NCI-H1694 (cell line): ENCODE measurements around the gene RPL7A.
"Not testable (repeated sequence)": the region's sequence is repeated elsewhere in the genome, so short reads cannot be mapped to it uniquely, and the experiment has no call there.

ENCODE experiments used
- DNase-seq: peaks from one replicate; lab custom pipeline; 2025; lab: John Stamatoyannopoulos, UW

RPL7A gene

DNA sequence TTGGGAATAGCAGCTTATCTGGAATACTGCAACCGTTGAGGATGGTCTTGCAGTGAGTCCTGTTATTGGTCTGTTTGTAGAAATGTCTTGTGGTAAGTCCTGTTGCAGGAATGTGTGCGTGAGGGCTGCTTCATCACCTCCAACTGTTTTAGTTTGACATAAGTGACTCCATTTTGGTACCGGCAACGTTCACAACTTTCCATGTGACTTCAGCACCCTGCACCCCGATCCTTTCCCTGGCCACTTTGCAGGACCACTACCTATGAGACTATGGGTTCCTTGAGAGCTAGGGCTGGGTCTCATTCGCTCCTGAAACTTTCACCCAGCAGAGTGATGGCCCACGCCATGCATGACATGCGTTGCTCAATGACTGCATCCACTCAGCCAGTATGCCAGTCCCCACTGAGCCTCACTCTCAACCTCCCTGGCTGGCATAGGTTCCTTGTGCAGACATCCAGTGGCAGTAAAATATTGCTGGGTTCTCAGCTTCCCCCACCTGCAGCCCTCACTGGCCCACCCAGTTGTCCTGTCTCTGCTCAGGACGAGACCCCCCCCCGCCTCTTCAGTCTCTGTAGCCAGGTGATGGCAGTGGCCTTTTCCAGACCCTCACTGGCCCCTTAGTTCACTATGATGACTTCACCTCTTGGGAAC is 20.1 kb upstream of the RPL7A start:
- no peak for DNase-seq

GRCh38 chr9:133329306-133330156 is 18.5 kb upstream of the RPL7A start:
- not testable (repeated sequence) for DNase-seq

- no peak for DNase-seq
These were observed 16.8 kb upstream of the RPL7A start for GRCh38 chr9:133331221-133331620.

- no peak for DNase-seq
These were observed 16.2 kb upstream of the RPL7A start for GRCh38 chr9:133331641-133332380.

- no peak for DNase-seq
These were observed 15.7 kb upstream of the RPL7A start for GRCh38 chr9:133332381-133332730.

DNA sequence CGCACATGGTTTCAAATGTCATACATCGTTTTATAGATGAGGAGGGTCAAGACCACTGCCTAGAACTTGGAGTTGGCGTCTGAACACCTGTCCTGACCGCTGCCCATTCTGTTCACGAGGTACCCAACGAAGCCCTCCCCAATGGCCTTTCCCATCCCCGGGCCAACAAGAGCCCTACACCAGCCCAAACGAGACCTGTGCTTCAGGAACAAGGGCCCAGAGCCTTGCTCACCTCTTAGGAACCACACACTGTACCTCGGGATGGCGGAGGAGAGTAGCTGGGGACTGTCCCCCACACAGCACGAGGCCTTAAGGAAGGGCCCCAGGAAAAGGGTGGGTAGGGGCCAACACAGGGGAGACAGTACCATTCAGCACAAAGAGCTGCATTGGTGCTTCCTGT is 15.0 kb upstream of the RPL7A start:
- DNase-seq = no peak

DNA sequence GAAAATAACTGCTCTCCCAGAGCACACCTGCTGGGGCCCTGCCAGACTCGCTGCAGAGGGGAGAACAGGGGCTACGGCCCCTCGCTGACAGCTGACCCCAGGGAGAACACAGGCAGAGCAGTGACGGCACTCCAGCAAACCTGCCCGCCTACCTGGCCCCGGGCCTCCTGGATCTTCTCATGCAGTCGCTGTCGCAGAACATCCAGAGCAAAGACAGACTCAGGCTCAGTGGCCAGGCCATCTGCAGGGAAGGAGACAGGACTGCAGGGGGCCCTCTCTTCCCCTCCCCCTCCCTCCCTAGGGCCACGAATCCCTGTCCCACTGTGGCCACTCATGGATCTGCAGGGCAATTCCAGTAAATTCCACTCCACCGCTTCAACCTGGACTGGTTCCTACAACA is 14.5 kb upstream of the RPL7A start:
- DNase-seq = no peak

DNA sequence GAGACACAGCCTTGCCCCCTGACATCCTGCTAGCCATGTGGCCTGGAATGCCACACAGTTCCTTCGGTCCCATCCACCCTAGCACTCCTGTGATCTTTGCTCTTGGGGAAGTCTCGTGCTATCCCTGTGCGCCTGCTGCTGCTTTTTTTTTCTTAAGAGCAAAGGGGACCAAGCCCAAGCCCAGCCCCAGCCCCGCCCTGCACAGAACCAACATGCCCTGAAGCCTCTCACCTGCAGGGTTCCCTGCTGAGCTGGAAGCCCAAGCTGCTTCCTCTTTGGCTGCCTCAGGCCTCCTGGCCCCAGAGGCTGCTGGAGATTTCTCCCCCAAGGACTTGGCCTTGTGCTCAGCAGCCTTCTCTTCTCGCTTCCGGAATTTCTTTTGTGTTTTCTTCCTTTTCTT is 13.9 kb upstream of the RPL7A start:
- no peak for DNase-seq

- DNase-seq = not testable (repeated sequence)
These were observed 13.1 kb upstream of the RPL7A start for GRCh38 chr9:133334888-133335287.

DNA sequence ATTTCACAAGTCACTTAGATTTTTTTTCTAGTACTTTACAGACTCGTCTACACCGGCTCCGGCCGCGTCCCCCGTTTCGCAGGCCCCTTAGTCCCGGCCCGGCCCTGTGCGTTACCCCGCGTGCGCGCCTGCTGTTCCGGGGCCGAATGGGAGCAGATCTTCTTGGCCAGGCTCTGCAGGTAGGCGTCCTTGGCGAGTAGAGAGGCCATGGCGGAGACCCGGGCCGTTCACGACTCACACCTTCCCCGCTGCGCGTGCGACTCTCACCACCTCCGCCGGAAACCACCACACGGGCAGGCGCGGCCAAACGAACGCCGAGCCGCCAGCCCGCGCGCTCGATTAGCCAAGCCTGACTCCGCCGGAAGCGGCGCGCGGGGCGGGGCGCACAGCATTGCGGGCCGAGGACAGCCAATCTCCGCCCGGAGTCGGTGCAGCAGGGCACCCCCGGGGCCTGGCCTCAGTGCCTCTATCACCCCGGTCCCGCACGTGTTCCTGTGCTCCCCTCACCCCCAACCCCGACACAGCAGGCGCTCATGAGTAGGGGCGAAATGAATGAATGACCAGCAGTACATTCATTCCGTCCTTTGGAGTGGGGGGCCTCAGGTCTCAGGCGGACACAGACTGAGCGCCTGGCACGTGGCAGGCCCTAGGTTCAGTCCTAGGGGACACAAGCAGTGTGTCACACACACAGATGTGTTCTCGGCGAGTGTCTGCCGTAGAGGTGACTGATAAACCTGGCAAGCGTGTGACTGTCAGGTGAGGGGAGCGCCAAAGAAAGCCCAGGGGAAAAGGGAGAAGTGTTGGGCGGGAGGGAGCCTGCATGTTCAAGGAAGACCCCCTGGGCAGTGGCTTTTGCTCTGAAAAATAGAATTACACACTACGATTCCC is 11.8 kb upstream of the RPL7A start, which contains the start of gene SURF6:
Gene SURF6, minus strand, starts transcription at position 265 of the 888 bp plus-strand sequence. Its CDS starts 56 bp downstream, at position 209.
- peak; percentile 77 for DNase-seq

- DNase-seq = no peak
These were observed 8.4 kb upstream of the RPL7A start for GRCh38 chr9:133339641-133340040.

GRCh38 chr9:133340256-133340655 is 7.8 kb upstream of the RPL7A start:
- no peak for DNase-seq

DNA sequence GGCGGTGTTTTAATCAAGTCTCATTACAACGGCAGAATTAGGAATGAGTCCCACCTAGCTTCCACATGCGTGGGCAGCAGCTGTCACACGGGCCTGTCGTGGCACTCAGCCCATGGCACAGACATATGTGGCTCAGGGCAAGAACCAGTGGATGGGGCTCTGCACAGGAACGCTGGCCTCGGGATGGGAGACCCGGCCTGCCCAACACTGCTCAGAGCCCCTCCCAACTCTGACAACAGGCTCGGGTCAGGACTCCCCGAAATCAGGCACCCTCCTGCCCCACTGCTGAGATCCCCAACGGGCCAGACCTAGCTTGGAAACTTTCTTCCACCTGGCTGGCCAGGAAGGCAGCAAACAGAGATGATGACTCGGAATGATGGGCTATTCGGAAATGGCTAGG is 7.1 kb upstream of the RPL7A start:
- DNase-seq = no peak

DNA sequence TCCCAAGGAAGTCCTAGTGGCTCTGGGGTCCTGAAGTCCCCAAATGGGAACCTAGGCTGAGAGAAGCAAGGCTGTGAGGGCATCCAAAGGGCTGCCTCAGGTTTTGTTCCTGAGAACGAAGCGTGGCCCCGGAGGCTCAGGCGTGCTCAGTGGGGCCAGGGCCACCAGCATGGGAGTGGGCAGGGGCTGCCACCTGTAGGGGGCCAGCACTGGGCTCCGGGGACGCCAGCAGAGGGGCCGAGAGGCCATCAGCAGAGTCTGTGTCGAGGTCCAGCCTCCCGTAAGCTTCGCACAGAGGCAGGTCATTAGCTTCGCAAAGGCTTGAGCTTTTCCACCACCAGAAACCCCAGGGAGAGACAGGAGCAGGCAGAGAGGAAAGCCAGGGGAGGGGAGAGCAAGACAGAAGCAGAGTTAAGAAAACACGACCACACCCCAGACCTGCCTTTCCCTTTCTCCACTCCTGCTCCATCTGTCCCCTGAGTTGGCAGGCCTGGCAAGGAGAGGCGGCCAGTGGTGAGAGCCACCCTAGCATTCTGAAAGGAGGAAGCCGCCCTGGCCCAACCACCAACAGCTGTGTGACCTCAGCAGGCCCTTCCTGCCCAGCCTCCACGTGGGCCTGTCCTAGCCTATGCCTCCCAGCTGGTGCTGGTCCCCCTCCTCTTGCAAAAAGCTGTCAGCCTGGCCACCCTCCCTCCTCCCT is 6.5 kb upstream of the RPL7A start:
- no peak for DNase-seq

DNA sequence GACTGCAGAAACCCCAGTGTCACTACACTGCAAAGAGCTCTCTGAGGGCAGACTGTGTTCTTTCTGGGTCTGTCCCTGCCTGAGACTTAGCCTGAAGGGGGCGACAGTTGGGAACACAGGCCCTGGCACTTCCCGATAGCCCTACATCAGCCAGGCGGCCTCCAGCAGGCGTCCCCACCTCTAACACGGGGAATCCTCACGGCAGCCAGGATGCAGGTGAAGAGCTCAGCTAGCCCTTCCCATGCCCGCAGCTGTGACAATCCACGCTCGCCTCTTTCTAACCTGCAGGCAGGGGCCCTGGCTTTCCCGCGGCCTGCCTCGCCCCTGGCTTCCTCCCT is 6.0 kb upstream of the RPL7A start:
- DNase-seq = no peak

- DNase-seq = no peak
These were observed 5.4 kb upstream of the RPL7A start for GRCh38 chr9:133342570-133342969.

DNA sequence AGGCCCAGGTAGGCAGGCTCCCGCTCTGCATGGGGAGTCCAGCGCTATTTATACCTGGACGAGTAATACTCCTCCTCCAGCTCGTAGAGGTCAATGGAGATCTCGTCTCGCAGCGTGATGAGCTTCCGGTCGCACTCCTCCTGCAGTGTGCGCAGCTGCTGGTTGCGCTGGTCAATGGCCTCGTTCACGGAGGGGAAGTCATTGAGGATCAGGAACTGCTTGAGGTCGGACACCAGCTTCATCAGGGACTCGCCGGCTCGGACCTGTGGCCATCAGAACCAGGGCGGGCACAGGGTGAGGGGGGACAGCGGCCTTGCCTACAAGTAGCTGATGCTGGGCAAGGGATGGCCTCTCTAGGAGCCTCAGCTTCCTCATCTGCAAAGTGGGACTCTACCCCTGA is 3.9 kb upstream of the RPL7A start:
- DNase-seq = no peak

- no peak for DNase-seq
These were observed 3.0 kb upstream of the RPL7A start for GRCh38 chr9:133344979-133345378.

DNA sequence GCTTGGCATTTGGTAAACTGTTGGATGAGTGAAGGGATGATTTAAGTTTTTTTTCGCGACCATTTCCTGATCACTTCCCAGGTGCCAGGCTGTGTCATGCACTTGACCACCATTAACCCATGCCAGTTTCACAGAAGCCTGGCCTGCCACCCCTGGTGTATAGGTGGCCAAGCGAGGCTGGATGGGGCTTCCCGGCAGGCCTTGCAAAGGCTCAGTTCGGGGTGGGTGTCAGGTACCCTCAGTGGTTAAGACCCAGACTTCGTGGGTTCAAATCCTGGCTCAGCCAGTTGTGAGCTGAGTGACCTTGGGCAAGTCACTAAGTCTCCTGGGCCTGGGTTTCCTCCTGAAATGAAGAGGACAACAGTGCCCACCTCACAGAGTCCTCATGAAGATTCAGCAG is 2.4 kb upstream of the RPL7A start:
- no peak for DNase-seq

DNA sequence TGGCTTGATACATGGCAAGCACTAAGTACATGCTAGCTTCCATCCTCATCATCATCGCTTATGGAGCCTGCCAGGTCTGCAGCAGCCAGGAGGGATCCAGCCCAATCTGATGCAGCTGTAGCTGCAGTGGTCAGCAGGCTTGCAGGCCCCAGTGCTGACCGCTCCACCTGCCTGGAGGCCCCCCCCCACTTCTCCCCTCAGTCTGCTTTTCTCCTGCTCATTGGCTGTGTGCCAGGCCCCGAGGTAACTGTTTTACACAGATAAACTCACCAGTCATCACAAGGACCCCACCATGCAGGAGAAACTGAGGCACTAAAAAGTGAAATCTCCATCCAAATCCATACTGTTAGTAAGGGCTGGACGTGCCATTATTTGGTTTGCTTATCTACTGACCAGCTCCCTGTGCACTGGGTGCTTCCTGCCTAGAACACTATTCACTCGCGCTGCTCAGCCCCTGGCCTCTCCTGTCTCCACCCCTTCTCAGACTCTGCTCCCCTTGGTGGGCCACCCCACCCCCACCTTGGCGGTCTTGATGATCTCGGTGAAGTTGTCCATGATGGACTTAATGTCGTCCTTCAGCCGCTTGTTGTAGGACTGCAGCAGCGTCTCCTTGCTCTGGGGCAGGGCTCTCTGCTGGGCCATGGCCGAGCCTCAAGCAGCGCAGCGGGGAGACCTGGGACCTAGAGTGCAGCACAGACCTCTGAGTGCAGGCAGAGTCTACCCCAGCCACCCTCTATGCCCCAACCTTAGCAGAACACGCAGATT is 1.8 kb upstream of the RPL7A start:
- DNase-seq = no peak
